ENCODE measurements around the gene YWHAE. TPM values are rescaled to one million over a fixed set of nuclear protein-coding genes. Genes with fewer than 3 reads are reported as not detected.

The YWHAE gene
- total and polyA plus RNA-seq, 3 donors from 2014 or later = 649 to 749 (median 678) TPM

- Histone ChIP-seq H3K4me1 (no peaks in the 10 kb centered on the region), H3K9me3 (no peaks in the 10 kb centered on the region), H3K27me3 (no peaks in the 10 kb centered on the region), H3K4me3 (no peak overlapping the region), H3K27ac (no peak overlapping the region), H3K36me3 (ENCODE audit: low read depth, missing control alignments) (no peaks in the 10 kb centered on the region)
- no peak for TF ChIP-seq POLR2A (IDR thresholded peaks at IDR 0.05)
- TF ChIP-seq, protein P1, sequence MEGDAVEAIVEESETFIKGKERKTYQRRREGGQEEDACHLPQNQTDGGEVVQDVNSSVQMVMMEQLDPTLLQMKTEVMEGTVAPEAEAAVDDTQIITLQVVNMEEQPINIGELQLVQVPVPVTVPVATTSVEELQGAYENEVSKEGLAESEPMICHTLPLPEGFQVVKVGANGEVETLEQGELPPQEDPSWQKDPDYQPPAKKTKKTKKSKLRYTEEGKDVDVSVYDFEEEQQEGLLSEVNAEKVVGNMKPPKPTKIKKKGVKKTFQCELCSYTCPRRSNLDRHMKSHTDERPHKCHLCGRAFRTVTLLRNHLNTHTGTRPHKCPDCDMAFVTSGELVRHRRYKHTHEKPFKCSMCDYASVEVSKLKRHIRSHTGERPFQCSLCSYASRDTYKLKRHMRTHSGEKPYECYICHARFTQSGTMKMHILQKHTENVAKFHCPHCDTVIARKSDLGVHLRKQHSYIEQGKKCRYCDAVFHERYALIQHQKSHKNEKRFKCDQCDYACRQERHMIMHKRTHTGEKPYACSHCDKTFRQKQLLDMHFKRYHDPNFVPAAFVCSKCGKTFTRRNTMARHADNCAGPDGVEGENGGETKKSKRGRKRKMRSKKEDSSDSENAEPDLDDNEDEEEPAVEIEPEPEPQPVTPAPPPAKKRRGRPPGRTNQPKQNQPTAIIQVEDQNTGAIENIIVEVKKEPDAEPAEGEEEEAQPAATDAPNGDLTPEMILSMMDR (IDR thresholded peaks at IDR 0.05) = no peak
- DNase-seq = no peak
- WGBS, 2 donors = 46 to 51% methylated on average over 10 of the region's 10 CpGs
- intact Hi-C loops (cut with DNase I; ENCODE audit: low total_unique reads) = no loop called here
Measured at GRCh38 chr17:1322480-1322879, 77.5 kb downstream of the YWHAE start.

- H3K4me1 ChIP-seq = no peaks in the 10 kb centered on the region
- DNase-seq = no peak
- no peaks in the 10 kb centered on the region for H3K9me3 ChIP-seq
- no peaks in the 10 kb centered on the region for H3K36me3 ChIP-seq (ENCODE audit: low read depth, missing control alignments)
- H3K27me3 ChIP-seq = no peaks in the 10 kb centered on the region
- WGBS, 2 donors = 58 to 63% methylated on average over 6 of the region's 6 CpGs
- TF ChIP-seq, protein P1 (IDR thresholded peaks at IDR 0.05) = no peak
- no peak for TF ChIP-seq POLR2A (IDR thresholded peaks at IDR 0.05)
- intact Hi-C loops (cut with DNase I; ENCODE audit: low total_unique reads) = no loop called here
- no peak overlapping the region for H3K27ac ChIP-seq
- H3K4me3 ChIP-seq = no peak overlapping the region
Measured at GRCh38 chr17:1322014-1322428, 78.0 kb downstream of the YWHAE start.

- no peak overlapping the region for H3K27ac ChIP-seq
- no peak overlapping the region for H3K4me3 ChIP-seq
- no peaks in the 10 kb centered on the region for H3K4me1 ChIP-seq
- H3K9me3 ChIP-seq = no peaks in the 10 kb centered on the region
- intact Hi-C loops (cut with DNase I; ENCODE audit: low total_unique reads) = no loop called here
- WGBS, 2 donors = 50 to 56% methylated on average over 7 to 10 of the region's 10 CpGs
- H3K36me3 ChIP-seq (ENCODE audit: low read depth, missing control alignments) = no peaks in the 10 kb centered on the region
- H3K27me3 ChIP-seq = no peaks in the 10 kb centered on the region
- TF ChIP-seq, protein P1 (IDR thresholded peaks at IDR 0.05) = no peak
- TF ChIP-seq POLR2A (IDR thresholded peaks at IDR 0.05) = no peak
- no peak for DNase-seq
Measured at GRCh38 chr17:1315891-1316403, 84.1 kb downstream of the YWHAE start.

GRCh38 chr17:1315409-1315808, 84.6 kb downstream of the YWHAE start:
- no peaks in the 10 kb centered on the region for H3K27me3 ChIP-seq
- no peak overlapping the region for H3K27ac ChIP-seq
- no peak for TF ChIP-seq POLR2A (IDR thresholded peaks at IDR 0.05)
- TF ChIP-seq, protein P1 (IDR thresholded peaks at IDR 0.05) = no peak
- WGBS, 2 donors = 79 to 85% methylated on average over 9 to 10 of the region's 10 CpGs
- no peak overlapping the region for H3K4me3 ChIP-seq
- no peaks in the 10 kb centered on the region for H3K36me3 ChIP-seq (ENCODE audit: low read depth, missing control alignments)
- DNase-seq = no peak
- intact Hi-C loops (cut with DNase I; ENCODE audit: low total_unique reads) = no loop called here
- no peaks in the 10 kb centered on the region for H3K9me3 ChIP-seq
- H3K4me1 ChIP-seq = no peaks in the 10 kb centered on the region

- H3K27ac ChIP-seq = no peak overlapping the region
- DNase-seq = no peak
- no peaks in the 10 kb centered on the region for H3K9me3 ChIP-seq
- intact Hi-C loops (cut with DNase I; ENCODE audit: low total_unique reads) = no loop called here
- no peaks in the 10 kb centered on the region for H3K27me3 ChIP-seq
- TF ChIP-seq, protein P1 (IDR thresholded peaks at IDR 0.05) = no peak
- no peak for TF ChIP-seq POLR2A (IDR thresholded peaks at IDR 0.05)
- H3K4me1 ChIP-seq = no peaks in the 10 kb centered on the region
- no peak overlapping the region for H3K4me3 ChIP-seq
- no peaks in the 10 kb centered on the region for H3K36me3 ChIP-seq (ENCODE audit: low read depth, missing control alignments)
- 82 to 88% methylated on average over 8 of the region's 8 CpGs for WGBS, 2 donors
Measured at GRCh38 chr17:1313270-1314005, 86.6 kb downstream of the YWHAE start.

All from testis (tissue), 3 donors.